ENCODE data around the gene SEL1L3.
"Not testable (repeated sequence)": the region's sequence is repeated elsewhere in the genome, so short reads cannot be mapped to it uniquely, and the experiment has no call there.

The SEL1L3 gene

GRCh38 chr4:25862411-25863346 is at the start of gene SEL1L3:
TSS of gene SEL1L3 (minus strand) at chr4:25862988. CDS start at chr4:25862836, 152 bp downstream.
- no peak for DNase-seq

- no peak for DNase-seq
Observed at GRCh38 chr4:25911356-25911755, 48.6 kb upstream of the SEL1L3 start.

GRCh38 chr4:25908491-25908901 is 45.7 kb upstream of the SEL1L3 start:
- DNase-seq = peak; percentile 21

GRCh38 chr4:25906113-25906512 is 43.3 kb upstream of the SEL1L3 start:
- not testable (repeated sequence) for DNase-seq

GRCh38 chr4:25905371-25905770 is 42.6 kb upstream of the SEL1L3 start:
- DNase-seq = no peak

- peak; percentile 55 for DNase-seq
Observed at GRCh38 chr4:25904748-25905082, 41.9 kb upstream of the SEL1L3 start.

GRCh38 chr4:25903900-25904747 is 41.3 kb upstream of the SEL1L3 start:
- DNase-seq = peak; percentile 55

- DNase-seq = no peak
Observed at GRCh38 chr4:25901030-25901430, 38.2 kb upstream of the SEL1L3 start.

GRCh38 chr4:25900310-25900709 is 37.5 kb upstream of the SEL1L3 start:
- no peak for DNase-seq

GRCh38 chr4:25896776-25897539 is 34.2 kb upstream of the SEL1L3 start:
- DNase-seq = no peak

GRCh38 chr4:25892796-25893195 is 30.0 kb upstream of the SEL1L3 start:
- no peak for DNase-seq

GRCh38 chr4:25890571-25891485 is 28.0 kb upstream of the SEL1L3 start:
- no peak for DNase-seq

- no peak for DNase-seq
Observed at GRCh38 chr4:25889589-25890503, 27.1 kb upstream of the SEL1L3 start.

- peak; percentile 40 for DNase-seq
Observed at GRCh38 chr4:25888781-25889180, 26.0 kb upstream of the SEL1L3 start.

- DNase-seq = peak; percentile 76
Observed at GRCh38 chr4:25884031-25884782, 21.4 kb upstream of the SEL1L3 start.

- DNase-seq = no peak
Observed at GRCh38 chr4:25883565-25883964, 20.8 kb upstream of the SEL1L3 start.

- DNase-seq = no peak
Observed at GRCh38 chr4:25882226-25882625, 19.4 kb upstream of the SEL1L3 start.

- DNase-seq = peak; percentile 99
Observed at GRCh38 chr4:25881193-25881592, 18.4 kb upstream of the SEL1L3 start.

- peak; percentile 95 for DNase-seq
Observed at GRCh38 chr4:25879991-25880651, 17.3 kb upstream of the SEL1L3 start.
